Astrocyte (in vitro differentiated cells and primary cell): Measurements from ENCODE around the gene STRA8. TPM values are rescaled to one million over a fixed set of nuclear protein-coding genes. Genes with fewer than 3 reads are reported as not detected.
"Not testable (repeated sequence)": the region's sequence is repeated elsewhere in the genome, so short reads cannot be mapped to it uniquely, and the experiment has no call there.

ENCODE experiments used
- DNase-seq: peaks from one replicate; pipeline ENCODE4 v3.0.0-alpha.2; 2010; ENCODE audit warnings: low read depth
- FAIRE-seq: peaks from 2 replicates; lab custom pipeline; 2011; peaks lifted over from hg19 to GRCh38; lab: Jason Lieb, UNC
- H2AFZ ChIP-seq: 2 replicates; pipeline ENCODE4 v1.6.0; 2012; ENCODE audit warnings: low read depth, low read length, inconsistent platforms
- H3K27ac ChIP-seq: 2 replicates; pipeline ENCODE4 v1.5.1; 2011; ENCODE audit warnings: low read depth, low read length, inconsistent platforms
- H3K27me3 ChIP-seq: 2 replicates; pipeline ENCODE4 v1.6.0; 2011; ENCODE audit warnings: low read length, inconsistent platforms; ENCODE audit not compliant: insufficient read depth
- H3K36me3 ChIP-seq: 2 replicates; pipeline ENCODE4 v1.5.1; 2011; ENCODE audit warnings: low read length, inconsistent platforms; ENCODE audit not compliant: insufficient read depth
- H3K4me1 ChIP-seq: 2 replicates; pipeline ENCODE4 v1.5.1; 2011; ENCODE audit warnings: low read length, inconsistent platforms; ENCODE audit not compliant: insufficient read depth
- H3K4me2 ChIP-seq: 2 replicates; pipeline ENCODE4 v1.6.0; 2012; ENCODE audit warnings: low read length, inconsistent platforms
- H3K4me3 ChIP-seq: 2 replicates; pipeline ENCODE4 v1.5.1; 2011; ENCODE audit warnings: low read depth, mild to moderate bottlenecking, low read length, inconsistent platforms; ENCODE audit not compliant: insufficient read depth
- H3K79me2 ChIP-seq: 2 replicates; pipeline ENCODE4 v1.6.0; 2012; ENCODE audit warnings: mild to moderate bottlenecking, low read length, inconsistent platforms; ENCODE audit not compliant: insufficient read depth
- H3K9ac ChIP-seq: 2 replicates; pipeline ENCODE4 v1.6.0; 2012; ENCODE audit warnings: mild to moderate bottlenecking, low read length, inconsistent platforms
- H3K9me3 ChIP-seq: 2 replicates; pipeline ENCODE4 v1.5.1; 2012; ENCODE audit warnings: low read depth, mild to moderate bottlenecking, low read length, inconsistent platforms; ENCODE audit not compliant: insufficient read depth
- H4K20me1 ChIP-seq: 2 replicates; pipeline ENCODE4 v1.6.0; 2012; ENCODE audit warnings: low read length, inconsistent platforms; ENCODE audit not compliant: insufficient read depth
- H3K27ac Mint-ChIP-seq: one replicate; pipeline ENCODE4 v1.8.0; 2021; ENCODE audit warnings: mild to moderate bottlenecking, mixed read lengths; ENCODE audit not compliant: unreplicated experiment
- H3K27me3 Mint-ChIP-seq: one replicate; pipeline ENCODE4 v1.8.0; 2021; ENCODE audit warnings: low read depth, mixed read lengths; ENCODE audit not compliant: unreplicated experiment
- H3K36me3 Mint-ChIP-seq: one replicate; pipeline ENCODE4 v1.8.0; 2021; ENCODE audit warnings: low read depth, mixed read lengths; ENCODE audit not compliant: unreplicated experiment
- H3K4me1 Mint-ChIP-seq: one replicate; pipeline ENCODE4 v1.8.0; 2021; ENCODE audit warnings: low read depth, mixed read lengths; ENCODE audit not compliant: unreplicated experiment
- H3K4me3 Mint-ChIP-seq: one replicate; pipeline ENCODE4 v1.8.0; 2021; ENCODE audit warnings: mild to moderate bottlenecking, moderate library complexity, mixed read lengths; ENCODE audit not compliant: unreplicated experiment
- H3K9me3 Mint-ChIP-seq: one replicate; pipeline ENCODE4 v1.8.0; 2021; ENCODE audit warnings: mild to moderate bottlenecking, mixed read lengths; ENCODE audit not compliant: unreplicated experiment
- EZH2 ChIP-seq: IDR thresholded peaks from 2 replicates; pipeline ENCODE4 v1.6.1; 2012; ENCODE audit warnings: mild to moderate bottlenecking, low read length, inconsistent platforms; ENCODE audit not compliant: insufficient read depth
- total RNA-seq: library from RNA; stranded (reverse); gene quantifications from 2 replicates; pipeline ENCODE4 v1.2.1, GENCODE V29; 2021
- TF ChIP-seq, protein P1 (sequence below): IDR thresholded peaks from 2 replicates; pipeline ENCODE4 v1.5.1; 2011; ENCODE audit warnings: low read depth, mild to moderate bottlenecking, inconsistent platforms, low read length, moderate library complexity; ENCODE audit not compliant: insufficient read depth

STRA8 gene
- total RNA-seq, 1 donor from 2014 or later: not detected

DNA sequence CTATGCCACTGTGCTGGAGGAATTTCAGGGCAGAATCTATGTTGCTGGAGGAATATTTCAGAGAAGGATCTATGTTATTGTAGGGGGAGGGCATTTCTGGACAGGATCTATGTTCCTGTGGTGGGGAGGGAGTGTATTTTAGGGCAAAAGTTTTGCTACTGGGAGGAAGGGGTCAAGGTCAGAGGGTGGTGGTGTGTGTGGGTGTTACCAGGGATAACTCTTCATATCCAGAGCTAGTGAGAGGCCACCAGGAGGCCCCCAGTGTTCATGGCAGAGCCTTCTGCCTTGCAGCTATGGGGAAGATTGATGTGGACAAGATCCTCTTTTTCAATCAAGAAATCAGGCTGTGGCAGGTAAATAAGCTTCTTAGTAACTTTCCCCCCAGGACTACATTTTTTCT is 2.0 kb upstream of the STRA8 start:
- peaks cover 2% of the 10 kb centered on the region for H3K9me3 Mint-ChIP-seq
- TF ChIP-seq EZH2: no peak
- no peak overlapping the region for H3K4me2 ChIP-seq

DNA sequence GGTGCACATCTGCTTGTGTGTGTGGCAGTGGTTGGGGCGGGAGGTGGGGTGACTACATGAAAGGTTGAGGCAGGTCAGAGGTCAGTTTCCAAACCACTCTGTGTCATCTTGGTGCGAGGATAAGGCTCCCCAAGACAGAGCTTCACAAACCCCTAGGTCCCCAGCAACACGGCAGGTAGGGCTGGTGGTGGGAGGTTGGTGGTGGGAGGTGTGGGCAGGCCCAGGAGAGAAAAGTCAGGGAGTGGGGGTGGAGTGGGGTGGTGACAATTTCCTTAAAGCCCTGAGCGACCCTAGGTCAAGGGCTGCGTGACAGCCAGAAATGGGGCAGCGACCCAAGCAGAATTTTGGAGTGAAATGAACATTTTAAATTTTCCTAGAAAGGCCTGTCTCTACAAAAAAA is 1.6 kb upstream of the STRA8 start:
- Histone ChIP-seq H3K36me3 (no peaks in the 10 kb centered on the region), H3K9me3 (no peaks in the 10 kb centered on the region), H3K27ac (no peak overlapping the region), H3K79me2 (no peaks in the 10 kb centered on the region), H4K20me1 (no peaks in the 10 kb centered on the region), H3K4me2 (no peak overlapping the region), H2AFZ (no peak overlapping the region), H3K4me1 (no peaks in the 10 kb centered on the region), H3K4me3 (no peak overlapping the region), H3K27me3 (no peaks in the 10 kb centered on the region), H3K9ac (no peak overlapping the region)
- Mint-ChIP-seq H3K27ac (no peak overlapping the region), H3K27me3 (peaks cover 8% of the 10 kb centered on the region), H3K9me3 (peaks cover 2% of the 10 kb centered on the region), H3K36me3 (no peaks in the 10 kb centered on the region), H3K4me3 (no peak overlapping the region), H3K4me1 (peaks cover 12% of the 10 kb centered on the region)
- FAIRE-seq (no peak), DNase-seq (no peak)
- TF ChIP-seq, protein P1, sequence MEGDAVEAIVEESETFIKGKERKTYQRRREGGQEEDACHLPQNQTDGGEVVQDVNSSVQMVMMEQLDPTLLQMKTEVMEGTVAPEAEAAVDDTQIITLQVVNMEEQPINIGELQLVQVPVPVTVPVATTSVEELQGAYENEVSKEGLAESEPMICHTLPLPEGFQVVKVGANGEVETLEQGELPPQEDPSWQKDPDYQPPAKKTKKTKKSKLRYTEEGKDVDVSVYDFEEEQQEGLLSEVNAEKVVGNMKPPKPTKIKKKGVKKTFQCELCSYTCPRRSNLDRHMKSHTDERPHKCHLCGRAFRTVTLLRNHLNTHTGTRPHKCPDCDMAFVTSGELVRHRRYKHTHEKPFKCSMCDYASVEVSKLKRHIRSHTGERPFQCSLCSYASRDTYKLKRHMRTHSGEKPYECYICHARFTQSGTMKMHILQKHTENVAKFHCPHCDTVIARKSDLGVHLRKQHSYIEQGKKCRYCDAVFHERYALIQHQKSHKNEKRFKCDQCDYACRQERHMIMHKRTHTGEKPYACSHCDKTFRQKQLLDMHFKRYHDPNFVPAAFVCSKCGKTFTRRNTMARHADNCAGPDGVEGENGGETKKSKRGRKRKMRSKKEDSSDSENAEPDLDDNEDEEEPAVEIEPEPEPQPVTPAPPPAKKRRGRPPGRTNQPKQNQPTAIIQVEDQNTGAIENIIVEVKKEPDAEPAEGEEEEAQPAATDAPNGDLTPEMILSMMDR: no peak
- no peak for TF ChIP-seq EZH2

More for the DNA sequence above, 2.0 kb upstream of the STRA8 start:
- no peak overlapping the region for H2AFZ ChIP-seq
- H3K79me2 ChIP-seq: no peaks in the 10 kb centered on the region
- peaks cover 9% of the 10 kb centered on the region for H3K4me1 Mint-ChIP-seq
- no peaks in the 10 kb centered on the region for H4K20me1 ChIP-seq
- no peak overlapping the region for H3K4me3 ChIP-seq
- H3K9ac ChIP-seq: no peak overlapping the region
- no peak overlapping the region for H3K27ac ChIP-seq
- no peak for FAIRE-seq
- no peaks in the 10 kb centered on the region for H3K27me3 ChIP-seq
- H3K36me3 ChIP-seq: no peaks in the 10 kb centered on the region
- no peaks in the 10 kb centered on the region for H3K4me1 ChIP-seq
- H3K27me3 Mint-ChIP-seq: peaks cover 8% of the 10 kb centered on the region
- peak overlapping the region; percentile 11 for H3K4me3 Mint-ChIP-seq
- H3K27ac Mint-ChIP-seq: no peak overlapping the region
- no peaks in the 10 kb centered on the region for H3K36me3 Mint-ChIP-seq
- DNase-seq: no peak
- no peaks in the 10 kb centered on the region for H3K9me3 ChIP-seq

DNA sequence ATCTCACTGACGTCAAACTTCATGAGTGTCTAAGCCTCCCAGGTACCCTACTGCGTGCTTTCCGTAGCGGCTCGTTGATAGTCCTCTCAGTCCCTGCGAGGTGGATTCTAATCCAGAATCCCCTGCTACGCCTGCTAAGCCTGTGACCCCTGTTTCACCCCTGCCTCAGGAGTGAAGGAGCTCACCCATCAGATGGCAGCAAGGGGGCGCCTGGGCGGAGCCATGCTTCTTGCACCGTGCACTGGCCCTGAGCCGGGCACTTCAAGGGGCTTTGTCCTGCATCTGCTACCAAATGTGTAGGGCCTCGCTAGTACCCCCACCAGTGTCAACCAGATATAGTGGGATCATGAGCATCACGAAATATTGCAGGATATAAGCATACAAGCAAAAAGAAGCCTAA is 918 bp upstream of the STRA8 start:
- Histone ChIP-seq H3K4me2 (no peak overlapping the region), H3K27me3 (no peaks in the 10 kb centered on the region), H3K79me2 (no peaks in the 10 kb centered on the region), H3K4me3 (no peak overlapping the region), H3K36me3 (no peaks in the 10 kb centered on the region), H3K9me3 (no peaks in the 10 kb centered on the region), H2AFZ (no peak overlapping the region), H4K20me1 (no peaks in the 10 kb centered on the region), H3K4me1 (no peaks in the 10 kb centered on the region), H3K27ac (no peak overlapping the region), H3K9ac (no peak overlapping the region)
- FAIRE-seq: no peak
- H3K36me3 Mint-ChIP-seq: no peaks in the 10 kb centered on the region
- TF ChIP-seq, protein P1: no peak
- TF ChIP-seq EZH2: no peak
- H3K27me3 Mint-ChIP-seq: peaks cover 8% of the 10 kb centered on the region
- peaks cover 12% of the 10 kb centered on the region for H3K4me1 Mint-ChIP-seq
- no peak overlapping the region for H3K27ac Mint-ChIP-seq
- no peak overlapping the region for H3K4me3 Mint-ChIP-seq
- peaks cover 2% of the 10 kb centered on the region for H3K9me3 Mint-ChIP-seq
- DNase-seq: no peak

DNA sequence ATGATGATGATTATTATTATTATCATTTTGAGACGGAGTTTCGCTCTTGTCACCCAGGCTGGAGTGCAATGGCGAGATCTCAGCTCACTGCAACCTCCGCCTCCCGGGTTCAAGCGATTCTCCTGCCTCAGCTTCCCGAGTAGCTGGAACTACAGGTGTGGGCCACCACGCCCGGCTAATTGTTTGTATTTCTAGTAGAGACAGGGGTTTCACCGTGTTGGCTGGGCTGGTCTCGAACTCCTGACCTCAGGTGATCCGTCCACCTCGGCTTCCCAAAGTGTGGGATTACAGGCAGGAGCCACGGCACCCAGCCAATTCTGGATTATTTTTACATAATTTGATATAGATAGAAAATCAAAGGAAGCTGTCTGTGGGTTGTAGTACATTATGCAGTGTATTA is 457 bp downstream of the STRA8 start:
- FAIRE-seq, H3K27me3 Mint-ChIP-seq, H3K9me3 Mint-ChIP-seq, H3K79me2 ChIP-seq, H4K20me1 ChIP-seq, H2AFZ ChIP-seq, H3K36me3 ChIP-seq, H3K27ac ChIP-seq, H3K27me3 ChIP-seq, H3K9me3 ChIP-seq, H3K4me1 ChIP-seq, H3K9ac ChIP-seq, H3K4me3 Mint-ChIP-seq, H3K4me2 ChIP-seq, H3K36me3 Mint-ChIP-seq, H3K27ac Mint-ChIP-seq, H3K4me3 ChIP-seq, DNase-seq: not testable (repeated sequence)
- H3K4me1 Mint-ChIP-seq: peaks cover 12% of the 10 kb centered on the region
